ENCODE results near the gene SPRR3.

The SPRR3 gene

DNA sequence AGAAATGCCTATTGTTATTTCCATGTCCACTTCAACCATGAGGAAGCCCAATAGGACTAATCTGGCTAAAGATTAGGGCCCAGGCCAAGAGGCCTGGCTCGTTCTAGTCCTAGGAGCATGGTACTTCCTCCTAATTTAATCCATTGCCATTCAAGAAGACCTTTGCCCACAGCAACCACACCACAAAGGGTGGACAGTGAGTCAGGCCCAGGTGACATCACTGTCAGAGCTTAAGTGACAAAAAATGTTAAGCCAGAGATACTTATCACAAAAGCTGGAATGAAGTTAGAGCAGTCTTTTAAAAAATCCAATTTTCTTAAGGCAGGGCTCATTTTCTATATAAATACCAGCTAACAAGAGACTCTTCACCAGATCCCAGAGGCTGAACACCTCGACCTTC lies at the start of gene SPRR3:
Gene SPRR3, plus strand, starts transcription at position 368 of the 400 bp plus-strand sequence. CDS start 1,272 bp downstream, outside the sequence.
- DNase-seq (ENCODE audit: low read depth in 1 of 2, low spot score in 1 of 2): no peak

DNA sequence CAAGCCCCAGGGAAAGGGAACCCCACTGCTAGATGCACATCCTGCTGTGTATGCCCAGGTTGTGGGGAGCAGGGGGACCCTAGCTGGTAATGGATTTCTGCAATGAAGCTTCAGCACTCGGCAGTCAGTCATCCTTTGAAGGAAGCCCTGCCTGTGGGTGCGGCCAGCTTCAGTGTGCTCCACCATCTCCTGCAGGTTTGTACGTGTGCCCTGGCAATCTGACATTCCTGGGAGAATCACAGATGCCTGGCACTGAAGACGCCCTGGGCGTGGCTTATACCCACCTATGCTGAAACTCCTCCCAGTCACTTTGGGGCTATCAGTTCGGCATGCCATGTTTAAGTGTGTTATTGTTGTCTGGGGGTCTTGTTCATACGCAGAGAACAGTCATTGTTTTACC lies 47.8 kb upstream of the SPRR3 start:
- DNase-seq (ENCODE audit: low read depth in 1 of 2, low spot score in 1 of 2): no peak

DNA sequence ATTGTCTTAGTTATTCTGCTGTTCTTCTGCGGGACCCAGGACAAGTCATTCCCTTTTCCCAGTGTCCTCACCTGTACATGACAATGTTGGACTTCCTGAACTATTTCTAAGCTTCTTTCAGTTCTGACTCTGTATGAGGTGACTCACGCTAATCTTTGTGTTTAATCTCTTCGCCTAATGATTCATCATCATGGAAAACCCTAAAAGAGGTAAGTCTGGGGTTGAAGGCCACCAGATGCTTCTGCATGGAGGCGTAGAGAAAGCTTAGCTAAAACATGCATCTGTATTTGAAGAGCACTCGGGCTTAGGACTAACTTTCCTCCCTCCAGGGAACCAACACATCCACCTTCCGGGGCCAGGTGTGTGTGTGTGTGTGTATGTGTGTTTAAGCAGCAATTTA lies 47.1 kb upstream of the SPRR3 start:
- no peak for DNase-seq (ENCODE audit: low read depth in 1 of 2, low spot score in 1 of 2)

- DNase-seq (ENCODE audit: low read depth in 1 of 2, low spot score in 1 of 2): no peak
These were observed 44.0 kb upstream of the SPRR3 start for GRCh38 chr1:152957561-152957960.

DNA sequence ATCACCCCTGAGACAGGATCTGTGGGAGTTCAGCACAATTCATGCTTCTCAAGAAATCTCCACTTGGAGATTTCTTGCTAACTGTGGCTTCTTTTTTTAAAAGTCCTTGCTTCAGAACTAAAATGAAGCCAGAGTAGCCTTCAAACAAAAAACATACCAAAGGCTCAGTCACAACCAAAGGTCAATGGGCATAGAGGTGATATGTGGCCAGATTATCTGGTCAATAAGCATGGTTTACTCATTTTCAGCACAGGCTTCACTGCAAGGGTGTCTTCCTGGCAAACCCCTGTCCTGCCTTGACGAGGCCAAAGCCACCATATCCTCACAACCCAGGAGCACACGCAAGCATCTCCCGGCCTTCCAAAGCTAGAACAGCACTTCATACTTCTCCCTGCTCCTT lies 42.3 kb upstream of the SPRR3 start:
- DNase-seq (ENCODE audit: low read depth in 1 of 2, low spot score in 1 of 2): no peak

DNA sequence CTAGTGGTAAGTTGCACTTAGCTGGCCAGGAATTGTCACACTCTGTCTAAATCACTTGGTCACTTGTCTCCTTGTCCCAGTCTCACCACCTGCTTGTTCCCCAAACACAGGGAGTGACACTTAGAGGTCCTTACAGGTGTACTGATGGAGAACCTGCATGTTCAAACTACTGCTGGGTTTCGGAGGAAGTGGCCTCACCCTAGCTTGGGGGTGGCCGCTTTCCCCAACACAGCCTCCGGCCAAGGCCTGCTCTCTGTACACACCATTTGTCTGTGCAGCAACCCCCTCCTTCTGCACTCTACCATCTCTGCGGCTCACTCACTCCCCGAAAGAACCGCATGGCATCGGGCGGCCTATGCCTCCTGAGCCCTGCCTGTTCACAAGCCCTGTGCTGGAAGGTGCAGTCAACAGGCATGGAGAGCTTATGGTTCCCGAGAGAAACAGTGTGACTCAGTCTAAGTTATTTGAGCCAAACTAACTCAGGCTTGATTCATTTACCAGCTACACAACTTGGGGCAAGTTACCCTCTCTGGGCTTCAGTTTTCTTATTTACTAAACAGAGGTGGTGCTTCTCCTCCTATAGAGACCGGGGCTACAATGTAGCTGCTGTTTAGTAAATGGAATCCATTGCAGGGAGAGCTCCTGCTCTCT lies 41.6 kb upstream of the SPRR3 start:
- no peak for DNase-seq (ENCODE audit: low read depth in 1 of 2, low spot score in 1 of 2)

DNA sequence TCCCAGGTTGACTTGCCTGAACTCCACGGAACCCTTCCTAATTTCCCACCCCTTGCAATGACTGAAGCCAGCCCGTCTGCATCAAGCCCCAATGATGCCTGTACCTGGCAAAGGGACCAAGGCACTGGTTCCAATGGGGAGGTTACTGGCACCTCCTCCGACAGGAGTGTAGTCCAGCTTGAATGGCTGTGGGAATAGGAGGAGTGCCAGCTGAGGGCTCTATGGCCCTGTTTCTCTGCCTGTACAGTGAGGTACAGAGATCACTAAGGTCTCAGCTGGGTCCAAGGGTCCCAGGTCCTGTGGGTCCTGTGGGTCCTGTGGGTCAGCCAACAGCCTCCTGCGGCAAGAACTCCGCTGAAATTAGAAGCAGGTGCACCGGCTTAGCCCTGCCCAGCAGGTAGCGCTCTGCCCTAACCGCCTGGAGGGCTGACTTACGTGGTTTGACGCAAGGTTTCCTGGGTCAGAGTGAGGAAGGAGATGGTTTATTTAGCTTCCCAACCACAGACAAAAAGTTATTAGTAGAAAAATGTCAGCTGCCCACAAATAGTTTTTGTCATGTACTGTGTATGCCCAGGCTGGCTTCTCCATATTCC lies 41.0 kb upstream of the SPRR3 start:
- DNase-seq (ENCODE audit: low read depth in 1 of 2, low spot score in 1 of 2): no peak

DNA sequence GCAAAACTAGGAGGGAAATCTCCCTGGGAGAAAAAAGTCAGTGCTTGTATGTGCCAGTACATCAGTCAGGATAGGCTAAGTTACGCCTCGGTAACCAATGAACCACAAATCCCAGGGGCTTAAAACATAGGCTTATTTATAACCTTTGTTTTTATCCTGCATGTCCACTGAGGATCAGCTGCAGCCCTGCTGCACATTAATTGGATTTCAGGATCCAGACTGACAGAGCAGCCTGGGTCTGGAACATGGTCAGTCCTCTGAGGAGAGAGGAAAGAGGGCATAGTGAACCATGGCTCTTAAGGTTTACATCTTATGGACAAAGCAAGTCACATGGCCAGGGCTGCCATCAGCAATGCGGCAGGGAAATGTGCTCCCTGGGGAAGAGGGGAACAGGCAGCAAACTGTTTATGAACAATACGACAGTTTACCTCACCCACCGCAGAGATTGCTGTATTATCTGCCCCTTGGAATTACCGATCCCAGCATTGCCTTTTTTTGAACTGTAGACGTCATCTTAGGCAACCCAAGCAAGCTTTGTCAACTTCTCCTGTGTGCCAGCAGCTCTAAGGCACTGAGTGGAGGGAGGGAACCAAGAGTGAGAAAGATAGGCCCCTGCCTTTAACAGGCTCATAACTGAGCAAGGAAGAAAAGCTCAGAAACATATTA lies 40.2 kb upstream of the SPRR3 start:
- DNase-seq (ENCODE audit: low read depth in 1 of 2, low spot score in 1 of 2): no peak

GRCh38 chr1:152962876-152963415 lies 38.6 kb upstream of the SPRR3 start:
- no peak for DNase-seq (ENCODE audit: low read depth in 1 of 2, low spot score in 1 of 2)

DNA sequence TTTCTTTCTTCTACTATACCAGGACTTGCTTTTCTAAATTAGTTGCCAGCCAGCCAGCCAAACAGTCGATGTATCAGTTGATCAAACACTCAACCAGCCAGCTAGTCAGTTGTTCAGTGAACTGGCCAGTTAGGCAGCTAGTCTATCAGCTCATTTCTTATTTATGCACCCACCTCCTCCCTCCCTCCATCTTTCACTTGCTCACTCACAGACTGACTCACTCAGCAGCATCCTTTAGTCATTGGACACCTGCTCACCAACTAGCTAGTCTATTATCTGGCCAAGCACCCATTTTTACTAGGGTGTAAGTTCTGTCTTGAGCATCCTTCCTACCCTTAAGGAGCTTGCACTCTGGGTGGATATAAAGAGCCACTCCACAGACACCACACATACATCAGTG lies 37.0 kb upstream of the SPRR3 start:
- DNase-seq (ENCODE audit: low read depth in 1 of 2, low spot score in 1 of 2): no peak

- no peak for DNase-seq (ENCODE audit: low read depth in 1 of 2, low spot score in 1 of 2)
These were observed 35.7 kb upstream of the SPRR3 start for GRCh38 chr1:152965853-152966252.

- no peak for DNase-seq (ENCODE audit: low read depth in 1 of 2, low spot score in 1 of 2)
These were observed 34.3 kb upstream of the SPRR3 start for GRCh38 chr1:152967201-152967600.

DNA sequence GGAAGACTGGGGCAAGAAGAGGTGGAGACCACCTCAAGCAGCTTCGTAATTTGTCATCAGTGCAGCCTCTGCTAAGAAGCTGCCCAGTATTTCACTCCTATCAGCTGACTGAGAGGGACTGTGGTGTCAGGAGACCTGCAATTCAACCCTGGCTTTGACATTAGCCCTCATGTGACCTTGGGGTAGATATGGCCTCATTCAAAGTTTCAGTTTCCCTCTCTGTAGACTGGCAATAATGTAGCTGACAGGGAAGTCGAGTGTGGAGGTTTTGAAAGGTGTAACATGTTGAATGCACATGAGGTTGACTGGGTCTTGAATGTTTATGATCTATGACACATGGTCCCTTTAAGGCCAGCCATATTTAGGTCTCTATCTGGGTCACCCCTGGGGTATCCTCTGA lies 33.3 kb upstream of the SPRR3 start:
- DNase-seq (ENCODE audit: low read depth in 1 of 2, low spot score in 1 of 2): no peak

DNA sequence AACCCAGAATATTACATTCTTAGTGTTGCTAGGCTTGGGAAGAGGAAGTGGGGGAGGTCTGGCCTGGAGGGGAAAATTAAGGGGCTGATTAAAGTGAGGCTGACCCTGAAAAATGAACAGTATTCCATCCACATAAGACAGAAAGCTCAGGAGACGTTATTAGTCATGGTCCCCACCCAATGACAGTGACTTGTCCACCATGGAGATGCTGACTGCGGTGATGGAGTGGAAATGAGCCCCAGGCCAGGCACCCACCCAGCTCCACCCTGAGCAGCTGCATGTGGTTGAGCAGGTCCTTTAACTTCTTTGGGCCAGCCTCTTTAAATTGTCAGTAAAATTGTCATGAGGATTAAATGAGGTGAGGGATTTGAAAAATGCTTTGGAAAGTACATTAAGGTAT lies 32.5 kb upstream of the SPRR3 start:
- DNase-seq (ENCODE audit: low read depth in 1 of 2, low spot score in 1 of 2): no peak

- no peak for DNase-seq (ENCODE audit: low read depth in 1 of 2, low spot score in 1 of 2)
These were observed 31.1 kb upstream of the SPRR3 start, which contains the start of gene SPRR4 for GRCh38 chr1:152970495-152970894. Gene SPRR4, plus strand, starts transcription at chr1:152970648. Its CDS starts 1,243 bp downstream, at chr1:152971891.

DNA sequence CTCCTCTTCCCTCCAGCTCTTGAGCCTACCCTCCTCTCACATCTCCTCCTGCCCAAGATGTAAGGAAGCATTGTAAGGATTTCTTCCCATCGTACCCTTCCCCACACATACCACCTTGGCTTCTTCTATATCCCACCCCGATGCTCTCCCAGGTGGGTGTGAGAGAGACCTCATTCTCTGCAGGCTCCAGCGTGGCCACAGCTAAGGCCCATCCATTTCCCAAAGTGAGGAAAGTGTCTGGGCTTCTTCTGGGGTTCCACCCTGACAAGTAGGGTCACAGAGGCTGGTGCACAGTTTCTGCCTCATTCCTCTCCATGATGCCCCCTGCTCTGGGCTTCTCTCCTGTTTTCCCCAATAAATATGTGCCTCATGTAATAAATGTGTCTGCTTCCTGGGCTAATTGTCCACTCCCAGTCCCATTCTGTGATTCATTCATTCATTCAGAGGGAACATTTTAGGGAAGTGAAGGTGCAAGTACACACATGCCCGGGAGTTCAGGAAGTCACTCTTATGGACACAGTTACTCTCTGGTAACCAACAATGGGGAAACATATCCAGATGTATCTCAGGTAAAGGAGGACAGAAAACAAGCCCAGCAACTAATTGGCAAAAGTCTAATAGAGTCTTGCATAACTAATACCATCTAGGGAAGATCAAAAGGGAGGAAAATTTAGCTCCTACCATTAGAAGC lies 29.2 kb upstream of the SPRR3 start:
- no peak for DNase-seq (ENCODE audit: low read depth in 1 of 2, low spot score in 1 of 2)

GRCh38 chr1:152976688-152977087 lies 24.9 kb upstream of the SPRR3 start:
- no peak for DNase-seq (ENCODE audit: low read depth in 1 of 2, low spot score in 1 of 2)

DNA sequence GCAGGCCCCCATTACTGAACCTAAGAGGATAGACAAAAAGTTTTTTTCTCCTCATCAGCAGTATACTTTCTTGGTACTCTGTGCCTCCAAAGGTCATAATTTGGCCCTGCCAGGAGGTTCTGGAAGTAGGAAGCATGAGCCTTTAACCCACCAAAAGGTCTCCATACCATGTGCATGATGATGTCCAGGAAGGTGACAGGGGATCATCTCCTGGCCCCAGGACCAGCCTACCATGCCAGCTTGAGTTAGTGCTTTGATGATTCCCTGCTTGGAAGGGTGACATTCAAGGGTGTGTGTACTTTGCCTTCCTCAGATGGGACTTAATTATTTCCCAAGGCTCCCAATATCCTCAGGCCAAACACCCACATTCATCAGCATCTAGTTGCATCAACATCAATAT lies 23.9 kb upstream of the SPRR3 start:
- DNase-seq (ENCODE audit: low read depth in 1 of 2, low spot score in 1 of 2): no peak

DNA sequence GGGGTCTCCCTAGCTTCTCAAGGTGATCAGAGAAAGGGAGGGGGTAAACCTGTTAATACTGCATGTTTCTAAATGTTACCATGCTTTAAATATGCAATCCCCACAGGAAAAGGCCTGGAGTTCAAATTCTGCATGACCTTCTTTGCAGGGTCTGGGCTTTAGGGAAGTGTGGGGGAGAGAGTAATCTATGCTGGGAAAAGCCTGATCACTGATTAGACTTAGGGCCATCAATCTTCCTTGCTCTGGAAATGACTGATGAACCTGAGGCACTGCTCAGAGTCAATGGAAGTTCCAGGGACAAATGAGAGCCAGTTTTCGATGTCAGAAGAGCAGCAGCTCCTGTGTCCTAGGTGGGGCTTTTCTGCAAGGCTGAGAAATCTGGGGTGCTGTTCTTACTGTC lies 20.9 kb upstream of the SPRR3 start:
- no peak for DNase-seq (ENCODE audit: low read depth in 1 of 2, low spot score in 1 of 2)

GRCh38 chr1:152981146-152981871 lies 20.2 kb upstream of the SPRR3 start:
- DNase-seq (ENCODE audit: low read depth in 1 of 2, low spot score in 1 of 2): no peak

GRCh38 chr1:152982076-152982475 lies 19.5 kb upstream of the SPRR3 start:
- DNase-seq (ENCODE audit: low read depth in 1 of 2, low spot score in 1 of 2): no peak
